ENCODE data around the gene STAC3. TPM values are rescaled to one million over a fixed set of nuclear protein-coding genes. Genes with fewer than 3 reads are reported as not detected.

Gene STAC3
- total RNA-seq, 1 donor from 2014 or later, result 4.6 TPM

- no peak overlapping the region for H3K4me3 Mint-ChIP-seq
- H3K4me1 Mint-ChIP-seq, result peaks cover 8% of the 10 kb centered on the region
- intact Hi-C loops (cut with micrococcal nuclease), result no loop called here
- H3K9me3 Mint-ChIP-seq, result no peaks in the 10 kb centered on the region
- DNase-seq, result no peak
- ATAC-seq (ENCODE audit: low read depth), result no peak
- no peaks in the 10 kb centered on the region for H3K27me3 Mint-ChIP-seq
- TF ChIP-seq, protein P1, sequence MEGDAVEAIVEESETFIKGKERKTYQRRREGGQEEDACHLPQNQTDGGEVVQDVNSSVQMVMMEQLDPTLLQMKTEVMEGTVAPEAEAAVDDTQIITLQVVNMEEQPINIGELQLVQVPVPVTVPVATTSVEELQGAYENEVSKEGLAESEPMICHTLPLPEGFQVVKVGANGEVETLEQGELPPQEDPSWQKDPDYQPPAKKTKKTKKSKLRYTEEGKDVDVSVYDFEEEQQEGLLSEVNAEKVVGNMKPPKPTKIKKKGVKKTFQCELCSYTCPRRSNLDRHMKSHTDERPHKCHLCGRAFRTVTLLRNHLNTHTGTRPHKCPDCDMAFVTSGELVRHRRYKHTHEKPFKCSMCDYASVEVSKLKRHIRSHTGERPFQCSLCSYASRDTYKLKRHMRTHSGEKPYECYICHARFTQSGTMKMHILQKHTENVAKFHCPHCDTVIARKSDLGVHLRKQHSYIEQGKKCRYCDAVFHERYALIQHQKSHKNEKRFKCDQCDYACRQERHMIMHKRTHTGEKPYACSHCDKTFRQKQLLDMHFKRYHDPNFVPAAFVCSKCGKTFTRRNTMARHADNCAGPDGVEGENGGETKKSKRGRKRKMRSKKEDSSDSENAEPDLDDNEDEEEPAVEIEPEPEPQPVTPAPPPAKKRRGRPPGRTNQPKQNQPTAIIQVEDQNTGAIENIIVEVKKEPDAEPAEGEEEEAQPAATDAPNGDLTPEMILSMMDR (IDR thresholded peaks at IDR 0.05), result no peak
- POLR2A ChIA-PET, result no interaction called here
- H3K36me3 Mint-ChIP-seq (ENCODE audit: low read depth), result peaks cover 15% of the 10 kb centered on the region
- CTCF ChIA-PET, result interaction anchor here (2.9 kb wide), 1 partner anchor 11 kb away, joined by 9 read pairs; no protein-coding TSS in a partner anchor
- no peak overlapping the region for H3K27ac Mint-ChIP-seq
Observed at GRCh38 chr12:57250541-57250940, 446 bp downstream of the STAC3 start.

- ATAC-seq (ENCODE audit: low read depth), result peak; percentile 21
- ChIA-PET POLR2A (no interaction called here), CTCF (interaction anchor here (1.1 to 3.1 kb wide), 3 partner anchors 9 to 207 kb away, joined by 3 to 15 read pairs (median 9); no protein-coding TSS in a partner anchor)
- no peak overlapping the region for H3K27ac Mint-ChIP-seq
- peaks cover 9% of the 10 kb centered on the region for H3K36me3 Mint-ChIP-seq (ENCODE audit: low read depth)
- intact Hi-C loops (cut with micrococcal nuclease), result loop anchor here (10.0 kb wide), 1 partner anchor 614 kb away; the partner anchor contains the start of gene BAZ2A
- peaks cover 3% of the 10 kb centered on the region for H3K27me3 Mint-ChIP-seq
- no peak for DNase-seq
- no peaks in the 10 kb centered on the region for H3K9me3 Mint-ChIP-seq
- peaks cover 10% of the 10 kb centered on the region for H3K4me1 Mint-ChIP-seq
- peak overlapping the region; percentile 29 for H3K4me3 Mint-ChIP-seq
- TF ChIP-seq, protein P1 (IDR thresholded peaks at IDR 0.05), result no peak
Observed at GRCh38 chr12:57248934-57249742, 1.8 kb downstream of the STAC3 start.

GRCh38 chr12:57247041-57247440, 3.9 kb downstream of the STAC3 start:
- intact Hi-C loops (cut with micrococcal nuclease), result loop anchor here (10.0 kb wide), 1 partner anchor 612 kb away; the partner anchor contains the start of gene BAZ2A
- peaks cover 3% of the 10 kb centered on the region for H3K27me3 Mint-ChIP-seq

GRCh38 chr12:57244312-57244696, 6.7 kb downstream of the STAC3 start:
- Mint-ChIP-seq H3K27ac (no peak overlapping the region), H3K27me3 (peaks cover 3% of the 10 kb centered on the region), H3K36me3 (ENCODE audit: low read depth) (peaks cover 10% of the 10 kb centered on the region), H3K4me3 (no peak overlapping the region), H3K4me1 (peaks cover 56% of the 10 kb centered on the region), H3K9me3 (no peaks in the 10 kb centered on the region)
- ChIA-PET POLR2A (interaction anchor here (0.6 to 0.7 kb wide), 2 partner anchors 30 to 68 kb away, joined by 3 read pairs; no protein-coding TSS in a partner anchor), CTCF (interaction anchor here (1.5 to 20.9 kb wide), 4 partner anchors 28 to 208 kb away, joined by 4 to 390 read pairs (median 13); partner anchors contain the start of gene NXPH4)
- intact Hi-C loops (cut with micrococcal nuclease), result loop anchor here (5.0 to 10.0 kb wide), 2 partner anchors 237 to 610 kb away; partner anchors contain the start of genes BAZ2A and ZBTB39
- ATAC-seq (ENCODE audit: low read depth) (no peak), DNase-seq (no peak)
- TF ChIP-seq, protein P1 (IDR thresholded peaks at IDR 0.05), result no peak

More at GRCh38 chr12:57247041-57247440, 3.9 kb downstream of the STAC3 start:
- DNase-seq (no peak), ATAC-seq (ENCODE audit: low read depth) (no peak)
- Mint-ChIP-seq H3K36me3 (ENCODE audit: low read depth) (peaks cover 6% of the 10 kb centered on the region), H3K27ac (no peak overlapping the region), H3K4me3 (no peak overlapping the region), H3K4me1 (peaks cover 30% of the 10 kb centered on the region), H3K9me3 (no peaks in the 10 kb centered on the region)
- TF ChIP-seq, protein P1 (IDR thresholded peaks at IDR 0.05), result no peak
- CTCF ChIA-PET, result interaction anchor here (3.1 kb wide), 1 partner anchor 33 kb away, joined by 15 read pairs; no protein-coding TSS in a partner anchor
- POLR2A ChIA-PET, result interaction anchor here (0.7 kb wide), 2 partner anchors 31 to 512 kb away, joined by 6 to 9 read pairs; no protein-coding TSS in a partner anchor
